WTC11 (cell line): Measurements from ENCODE around the gene MEIS2.

Experiments used
- CREM ChIP-seq: sonication (generic); formaldehyde crosslinking; IDR thresholded peaks from 2 replicates; pipeline ENCODE4 v1.8.1; 2022; ENCODE audit warnings: mild to moderate bottlenecking, missing genetic modification reagents, moderate library complexity
- FOXP1 ChIP-seq: sonication (generic); formaldehyde crosslinking; IDR thresholded peaks from 2 replicates; pipeline ENCODE4 v1.8.0; 2022; ENCODE audit warnings: missing genetic modification reagents, mild to moderate bottlenecking, moderate library complexity, borderline replicate concordance
- MYBL2 ChIP-seq: sonication (generic); formaldehyde crosslinking; IDR thresholded peaks from 2 replicates; pipeline ENCODE4 v1.8.1; 2023; ENCODE audit warnings: mild to moderate bottlenecking, moderate library complexity, missing genetic modification reagents
- SMAD4 ChIP-seq: sonication (generic); formaldehyde crosslinking; IDR thresholded peaks from 2 replicates; pipeline ENCODE4 v1.8.0; 2022; ENCODE audit warnings: mild to moderate bottlenecking, missing genetic modification reagents
- ZNF423 ChIP-seq: fragments of 250-450 bp; sonication (Bioruptor Pico); IDR thresholded peaks from 2 replicates; pipeline ENCODE4 v2.1.2; 2022; ENCODE audit warnings: mild to moderate bottlenecking, moderate library complexity
- TF ChIP-seq, protein P1 (sequence below): fragments of 200-600 bp; IDR thresholded peaks from 2 replicates; pipeline ENCODE4 v1.8.0; 2022; ENCODE audit warnings: antibody characterized with exemption
- TF ChIP-seq, protein P2 (sequence below): fragments of 250-450 bp; sonication (Bioruptor Pico); IDR thresholded peaks from 2 replicates; pipeline ENCODE4 v1.9.0; 2021; ENCODE audit warnings: mild to moderate bottlenecking, borderline replicate concordance
- TF ChIP-seq, protein P3 (sequence below): sonication (generic); formaldehyde crosslinking; IDR thresholded peaks from 2 replicates; pipeline ENCODE4 v1.8.0; 2022; ENCODE audit warnings: mild to moderate bottlenecking, missing genetic modification reagents
- TF ChIP-seq, protein P4 (sequence below): sonication (generic); formaldehyde crosslinking; IDR thresholded peaks from 2 replicates; pipeline ENCODE4 v1.8.1; 2022; ENCODE audit warnings: low read depth, mild to moderate bottlenecking, moderate library complexity, missing genetic modification reagents, borderline replicate concordance
- TF ChIP-seq, protein P5 (sequence below): sonication (generic); formaldehyde crosslinking; IDR thresholded peaks from 2 replicates; pipeline ENCODE4 v1.8.1; 2022; ENCODE audit warnings: low read depth, missing genetic modification reagents, borderline replicate concordance
- TF ChIP-seq, protein P6 (sequence below): sonication (generic); formaldehyde crosslinking; IDR thresholded peaks from 2 replicates; pipeline ENCODE4 v1.8.0; 2022; ENCODE audit warnings: mild to moderate bottlenecking, missing genetic modification reagents

DNA sequence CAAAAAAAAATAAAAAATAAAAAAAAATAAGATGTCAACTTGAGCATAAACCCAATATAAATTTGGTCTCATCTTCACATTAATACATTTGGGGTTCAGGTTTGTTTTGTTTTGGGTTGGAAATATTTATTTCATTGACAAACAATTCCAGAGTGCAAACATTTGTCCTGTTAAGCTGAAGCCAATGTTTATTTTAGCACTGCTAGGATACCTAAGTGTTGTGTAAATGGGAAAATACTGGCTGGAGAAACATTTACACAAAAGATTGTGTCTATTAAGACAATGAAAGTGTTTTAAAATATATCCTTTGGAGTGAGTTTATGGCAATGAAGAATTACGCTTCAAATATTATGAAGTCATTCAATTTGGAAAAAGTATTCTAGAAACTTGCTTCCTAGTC lies 91.1 kb downstream of the MEIS2 start:
- TF ChIP-seq ZNF423 (no peak), SMAD4 (no peak), CREM (CRISPR knock-in tag) (no peak), FOXP1 (CRISPR knock-in tag) (no peak), MYBL2 (CRISPR knock-in tag) (no peak)
- TF ChIP-seq, protein P1, sequence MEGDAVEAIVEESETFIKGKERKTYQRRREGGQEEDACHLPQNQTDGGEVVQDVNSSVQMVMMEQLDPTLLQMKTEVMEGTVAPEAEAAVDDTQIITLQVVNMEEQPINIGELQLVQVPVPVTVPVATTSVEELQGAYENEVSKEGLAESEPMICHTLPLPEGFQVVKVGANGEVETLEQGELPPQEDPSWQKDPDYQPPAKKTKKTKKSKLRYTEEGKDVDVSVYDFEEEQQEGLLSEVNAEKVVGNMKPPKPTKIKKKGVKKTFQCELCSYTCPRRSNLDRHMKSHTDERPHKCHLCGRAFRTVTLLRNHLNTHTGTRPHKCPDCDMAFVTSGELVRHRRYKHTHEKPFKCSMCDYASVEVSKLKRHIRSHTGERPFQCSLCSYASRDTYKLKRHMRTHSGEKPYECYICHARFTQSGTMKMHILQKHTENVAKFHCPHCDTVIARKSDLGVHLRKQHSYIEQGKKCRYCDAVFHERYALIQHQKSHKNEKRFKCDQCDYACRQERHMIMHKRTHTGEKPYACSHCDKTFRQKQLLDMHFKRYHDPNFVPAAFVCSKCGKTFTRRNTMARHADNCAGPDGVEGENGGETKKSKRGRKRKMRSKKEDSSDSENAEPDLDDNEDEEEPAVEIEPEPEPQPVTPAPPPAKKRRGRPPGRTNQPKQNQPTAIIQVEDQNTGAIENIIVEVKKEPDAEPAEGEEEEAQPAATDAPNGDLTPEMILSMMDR = no peak
- TF ChIP-seq, protein P2, sequence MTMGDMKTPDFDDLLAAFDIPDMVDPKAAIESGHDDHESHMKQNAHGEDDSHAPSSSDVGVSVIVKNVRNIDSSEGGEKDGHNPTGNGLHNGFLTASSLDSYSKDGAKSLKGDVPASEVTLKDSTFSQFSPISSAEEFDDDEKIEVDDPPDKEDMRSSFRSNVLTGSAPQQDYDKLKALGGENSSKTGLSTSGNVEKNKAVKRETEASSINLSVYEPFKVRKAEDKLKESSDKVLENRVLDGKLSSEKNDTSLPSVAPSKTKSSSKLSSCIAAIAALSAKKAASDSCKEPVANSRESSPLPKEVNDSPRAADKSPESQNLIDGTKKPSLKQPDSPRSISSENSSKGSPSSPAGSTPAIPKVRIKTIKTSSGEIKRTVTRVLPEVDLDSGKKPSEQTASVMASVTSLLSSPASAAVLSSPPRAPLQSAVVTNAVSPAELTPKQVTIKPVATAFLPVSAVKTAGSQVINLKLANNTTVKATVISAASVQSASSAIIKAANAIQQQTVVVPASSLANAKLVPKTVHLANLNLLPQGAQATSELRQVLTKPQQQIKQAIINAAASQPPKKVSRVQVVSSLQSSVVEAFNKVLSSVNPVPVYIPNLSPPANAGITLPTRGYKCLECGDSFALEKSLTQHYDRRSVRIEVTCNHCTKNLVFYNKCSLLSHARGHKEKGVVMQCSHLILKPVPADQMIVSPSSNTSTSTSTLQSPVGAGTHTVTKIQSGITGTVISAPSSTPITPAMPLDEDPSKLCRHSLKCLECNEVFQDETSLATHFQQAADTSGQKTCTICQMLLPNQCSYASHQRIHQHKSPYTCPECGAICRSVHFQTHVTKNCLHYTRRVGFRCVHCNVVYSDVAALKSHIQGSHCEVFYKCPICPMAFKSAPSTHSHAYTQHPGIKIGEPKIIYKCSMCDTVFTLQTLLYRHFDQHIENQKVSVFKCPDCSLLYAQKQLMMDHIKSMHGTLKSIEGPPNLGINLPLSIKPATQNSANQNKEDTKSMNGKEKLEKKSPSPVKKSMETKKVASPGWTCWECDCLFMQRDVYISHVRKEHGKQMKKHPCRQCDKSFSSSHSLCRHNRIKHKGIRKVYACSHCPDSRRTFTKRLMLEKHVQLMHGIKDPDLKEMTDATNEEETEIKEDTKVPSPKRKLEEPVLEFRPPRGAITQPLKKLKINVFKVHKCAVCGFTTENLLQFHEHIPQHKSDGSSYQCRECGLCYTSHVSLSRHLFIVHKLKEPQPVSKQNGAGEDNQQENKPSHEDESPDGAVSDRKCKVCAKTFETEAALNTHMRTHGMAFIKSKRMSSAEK = no peak
- TF ChIP-seq, protein P3, sequence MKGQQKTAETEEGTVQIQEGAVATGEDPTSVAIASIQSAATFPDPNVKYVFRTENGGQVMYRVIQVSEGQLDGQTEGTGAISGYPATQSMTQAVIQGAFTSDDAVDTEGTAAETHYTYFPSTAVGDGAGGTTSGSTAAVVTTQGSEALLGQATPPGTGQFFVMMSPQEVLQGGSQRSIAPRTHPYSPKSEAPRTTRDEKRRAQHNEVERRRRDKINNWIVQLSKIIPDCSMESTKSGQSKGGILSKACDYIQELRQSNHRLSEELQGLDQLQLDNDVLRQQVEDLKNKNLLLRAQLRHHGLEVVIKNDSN = no peak
- TF ChIP-seq, protein P4, sequence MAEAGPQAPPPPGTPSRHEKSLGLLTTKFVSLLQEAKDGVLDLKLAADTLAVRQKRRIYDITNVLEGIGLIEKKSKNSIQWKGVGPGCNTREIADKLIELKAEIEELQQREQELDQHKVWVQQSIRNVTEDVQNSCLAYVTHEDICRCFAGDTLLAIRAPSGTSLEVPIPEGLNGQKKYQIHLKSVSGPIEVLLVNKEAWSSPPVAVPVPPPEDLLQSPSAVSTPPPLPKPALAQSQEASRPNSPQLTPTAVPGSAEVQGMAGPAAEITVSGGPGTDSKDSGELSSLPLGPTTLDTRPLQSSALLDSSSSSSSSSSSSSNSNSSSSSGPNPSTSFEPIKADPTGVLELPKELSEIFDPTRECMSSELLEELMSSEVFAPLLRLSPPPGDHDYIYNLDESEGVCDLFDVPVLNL (CRISPR knock-in tag) = no peak
- TF ChIP-seq, protein P5, sequence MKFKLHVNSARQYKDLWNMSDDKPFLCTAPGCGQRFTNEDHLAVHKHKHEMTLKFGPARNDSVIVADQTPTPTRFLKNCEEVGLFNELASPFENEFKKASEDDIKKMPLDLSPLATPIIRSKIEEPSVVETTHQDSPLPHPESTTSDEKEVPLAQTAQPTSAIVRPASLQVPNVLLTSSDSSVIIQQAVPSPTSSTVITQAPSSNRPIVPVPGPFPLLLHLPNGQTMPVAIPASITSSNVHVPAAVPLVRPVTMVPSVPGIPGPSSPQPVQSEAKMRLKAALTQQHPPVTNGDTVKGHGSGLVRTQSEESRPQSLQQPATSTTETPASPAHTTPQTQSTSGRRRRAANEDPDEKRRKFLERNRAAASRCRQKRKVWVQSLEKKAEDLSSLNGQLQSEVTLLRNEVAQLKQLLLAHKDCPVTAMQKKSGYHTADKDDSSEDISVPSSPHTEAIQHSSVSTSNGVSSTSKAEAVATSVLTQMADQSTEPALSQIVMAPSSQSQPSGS = no peak
- TF ChIP-seq, protein P6, sequence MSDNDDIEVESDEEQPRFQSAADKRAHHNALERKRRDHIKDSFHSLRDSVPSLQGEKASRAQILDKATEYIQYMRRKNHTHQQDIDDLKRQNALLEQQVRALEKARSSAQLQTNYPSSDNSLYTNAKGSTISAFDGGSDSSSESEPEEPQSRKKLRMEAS (CRISPR knock-in tag) = no peak
